Stimulated activated CD8-positive, alpha-beta memory T cell treated with anti-CD3 and anti-CD28 coated beads, Interleukin-4, amount 100 ng/mL, for 48 hours (primary cell): ENCODE data around the gene TEKT3.

ENCODE experiments used
- DNase-seq: peaks from one replicate; pipeline ENCODE4 v3.0.0-alpha.2; 2020

Gene TEKT3

DNA sequence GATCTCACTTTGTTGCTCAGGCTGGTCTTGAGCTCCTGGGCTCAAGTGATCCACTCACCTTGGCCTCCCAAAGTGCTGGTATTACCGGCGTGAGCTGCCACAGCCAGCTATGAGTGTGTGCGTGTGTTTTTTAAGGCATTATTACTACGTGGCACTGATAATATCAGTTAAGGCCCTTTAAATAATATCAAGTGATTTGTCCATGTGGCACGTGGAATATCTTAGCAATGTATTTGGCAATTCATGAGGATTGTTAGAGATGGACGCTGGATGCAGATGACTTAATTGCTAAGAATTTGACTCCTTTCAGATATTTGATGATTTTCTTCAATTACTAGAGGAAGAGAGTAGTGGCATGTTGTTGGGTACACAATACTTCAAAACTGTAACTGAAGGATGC lies 50.8 kb downstream of the TEKT3 start:
- no peak for DNase-seq

DNA sequence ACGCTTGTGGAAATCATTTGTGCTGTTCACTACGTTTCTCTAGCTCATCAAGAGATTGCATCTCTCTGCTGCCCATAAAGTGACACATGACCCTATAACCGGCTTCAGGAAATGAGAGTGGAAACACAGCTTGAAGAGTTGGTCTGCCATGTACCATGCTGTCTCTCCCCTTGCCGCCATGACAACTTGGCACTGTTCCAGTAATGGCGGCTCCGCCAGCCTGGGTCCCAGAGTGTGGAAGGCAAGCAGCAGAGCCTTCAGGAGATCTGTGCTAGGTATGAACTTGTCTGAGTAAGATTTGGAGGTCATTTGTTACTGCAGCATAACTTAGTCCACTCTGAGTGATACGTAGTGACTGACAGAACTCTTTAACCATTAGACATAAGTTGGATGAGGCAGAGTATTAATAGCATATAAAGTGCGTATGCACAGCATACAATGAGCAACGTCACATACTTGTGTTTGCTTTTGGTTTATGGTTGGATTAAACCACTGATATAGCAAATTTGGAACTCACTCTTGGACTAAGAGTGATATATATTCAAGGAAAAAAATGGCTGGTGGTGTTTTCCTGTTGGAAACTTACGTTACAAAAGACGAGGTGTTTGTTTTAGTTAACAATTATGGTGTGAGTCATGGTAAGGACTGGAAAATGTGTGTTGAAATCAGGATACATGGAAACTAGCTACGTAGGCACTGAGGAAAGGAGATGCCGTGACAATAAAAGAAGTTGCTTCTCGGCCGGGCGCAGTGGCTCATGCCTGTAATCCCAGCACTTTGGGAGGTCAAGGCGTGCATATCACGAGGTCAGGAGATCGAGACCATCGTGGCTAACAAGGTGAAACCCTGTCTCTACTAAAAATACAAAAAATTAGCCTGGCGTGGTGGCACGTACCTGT lies 51.9 kb downstream of the TEKT3 start:
- no peak for DNase-seq

DNA sequence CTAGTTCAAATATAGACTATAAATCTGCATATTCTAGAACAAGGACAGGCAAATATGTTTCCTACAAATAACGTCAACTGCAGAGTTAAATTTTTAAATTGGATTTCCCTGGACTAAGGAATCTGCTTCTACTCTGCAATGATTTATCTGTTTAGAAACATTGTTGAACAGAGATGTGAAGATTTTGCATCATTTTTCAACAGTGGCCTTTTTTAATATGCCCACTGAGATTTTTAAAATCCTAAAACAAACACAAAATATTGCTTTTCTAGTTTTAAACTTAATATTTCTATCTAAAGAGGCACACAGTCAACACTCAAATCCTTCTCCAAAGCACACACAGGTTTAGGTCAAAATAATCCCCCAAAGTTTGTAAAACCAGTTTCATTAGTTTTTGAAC lies 52.5 kb downstream of the TEKT3 start:
- DNase-seq: no peak

DNA sequence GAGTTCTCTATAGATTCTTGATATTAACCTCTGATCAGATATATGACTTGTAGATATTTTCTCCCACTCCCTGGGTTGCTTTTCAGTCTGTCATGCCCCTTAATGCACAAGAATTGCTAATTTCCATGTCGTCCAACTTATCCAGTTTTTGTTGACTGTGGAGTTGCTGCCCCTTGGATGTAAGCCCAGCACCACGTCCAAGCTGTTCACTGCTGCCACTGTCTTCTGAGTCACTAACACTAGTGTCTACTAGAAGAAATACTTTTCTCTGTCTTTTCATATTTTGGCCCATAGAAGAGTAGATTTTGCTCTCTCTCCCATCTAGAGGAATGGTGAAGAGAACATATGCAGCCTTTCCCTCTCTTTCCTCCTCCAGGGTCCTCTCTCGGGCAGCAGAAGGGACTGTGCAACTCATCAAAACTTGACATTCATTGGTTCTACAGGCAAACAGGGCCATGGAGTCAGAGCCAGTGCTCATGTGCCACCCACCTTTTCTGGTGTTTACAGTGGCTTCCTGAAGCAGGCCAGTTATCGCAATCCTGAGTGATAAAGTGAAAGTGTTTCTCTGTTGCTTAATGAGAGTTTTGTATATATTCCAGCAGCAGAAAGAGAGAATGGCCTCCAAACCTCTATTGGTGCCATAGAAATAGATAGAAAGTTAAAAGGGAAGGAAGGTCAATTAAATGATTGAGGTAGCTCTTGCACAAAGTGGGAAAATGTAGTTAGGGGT lies 53.7 kb downstream of the TEKT3 start:
- no peak for DNase-seq

DNA sequence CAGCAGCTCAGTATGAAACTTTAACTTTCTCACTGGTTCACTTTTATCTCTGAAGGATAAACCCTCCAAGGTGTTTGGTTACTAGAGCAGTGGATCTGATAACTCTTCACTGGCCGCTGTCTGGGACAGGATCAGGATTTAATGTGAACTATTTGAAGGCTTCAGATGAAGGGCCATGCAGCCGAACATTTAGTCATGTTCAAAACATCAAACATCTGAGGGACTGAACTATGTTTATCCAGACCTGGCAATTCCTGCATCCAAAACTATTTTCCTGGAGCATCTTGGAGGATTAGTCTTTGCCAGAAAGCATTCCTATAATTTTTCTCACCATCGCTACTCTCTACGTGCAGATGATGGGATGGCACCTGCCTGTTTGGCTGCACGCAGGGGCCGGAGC lies 55.9 kb downstream of the TEKT3 start:
- DNase-seq: no peak

DNA sequence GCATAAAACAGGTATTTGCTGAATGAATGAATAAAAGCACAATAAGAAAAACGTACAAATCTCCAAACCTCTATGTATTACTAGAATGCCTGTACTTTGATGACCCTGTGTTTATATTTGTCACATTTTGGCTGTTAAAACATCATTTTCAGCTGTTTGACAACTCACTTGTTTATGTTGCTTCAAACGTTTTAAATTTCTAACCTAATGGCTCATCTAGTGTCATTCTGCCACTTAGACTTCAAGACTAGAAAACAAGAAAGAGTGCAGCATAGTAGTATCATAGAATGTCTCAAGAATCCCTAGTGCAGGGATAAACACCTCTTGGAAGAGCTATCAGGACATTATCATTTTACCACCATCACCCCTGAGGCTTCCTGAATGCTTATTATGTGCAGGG lies 56.9 kb downstream of the TEKT3 start:
- DNase-seq: no peak

DNA sequence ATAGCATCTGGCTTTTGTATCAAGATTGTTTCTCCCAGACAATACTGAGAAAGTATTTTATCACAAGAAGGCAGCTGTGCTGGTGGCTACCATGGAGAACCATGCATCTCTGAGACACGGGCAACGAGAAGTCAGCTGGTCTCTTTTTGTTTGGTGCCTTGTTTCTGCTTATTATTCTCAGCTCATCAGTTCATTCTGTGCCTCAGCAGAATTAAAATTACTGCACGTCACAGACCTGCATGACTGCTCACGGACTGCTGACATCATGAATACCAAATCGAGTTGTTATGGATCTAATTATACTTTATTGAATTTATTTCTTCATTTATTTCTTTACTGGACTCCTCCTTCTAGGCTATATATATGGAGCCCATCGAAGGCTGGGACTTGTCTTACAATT lies 57.3 kb downstream of the TEKT3 start:
- DNase-seq: no peak

DNA sequence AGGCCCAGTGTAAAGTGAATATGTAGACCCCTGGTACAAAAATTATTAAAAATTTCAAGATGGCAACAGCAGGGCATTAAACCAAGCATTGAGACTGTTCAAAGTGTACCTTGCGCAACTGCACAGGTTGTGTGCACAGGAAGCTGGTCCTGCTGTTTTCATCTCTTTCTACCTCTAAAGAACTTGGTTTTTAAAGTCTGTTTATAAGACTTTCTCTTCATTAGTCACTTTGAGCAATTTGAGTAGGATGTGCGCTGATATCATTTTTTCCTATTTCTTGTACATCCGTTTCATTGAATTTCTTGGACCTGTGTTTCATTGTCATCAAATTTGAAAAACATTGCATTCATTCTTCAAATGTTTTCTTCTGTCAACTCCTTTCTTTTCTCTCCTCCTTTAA lies 59.5 kb downstream of the TEKT3 start:
- no peak for DNase-seq

DNA sequence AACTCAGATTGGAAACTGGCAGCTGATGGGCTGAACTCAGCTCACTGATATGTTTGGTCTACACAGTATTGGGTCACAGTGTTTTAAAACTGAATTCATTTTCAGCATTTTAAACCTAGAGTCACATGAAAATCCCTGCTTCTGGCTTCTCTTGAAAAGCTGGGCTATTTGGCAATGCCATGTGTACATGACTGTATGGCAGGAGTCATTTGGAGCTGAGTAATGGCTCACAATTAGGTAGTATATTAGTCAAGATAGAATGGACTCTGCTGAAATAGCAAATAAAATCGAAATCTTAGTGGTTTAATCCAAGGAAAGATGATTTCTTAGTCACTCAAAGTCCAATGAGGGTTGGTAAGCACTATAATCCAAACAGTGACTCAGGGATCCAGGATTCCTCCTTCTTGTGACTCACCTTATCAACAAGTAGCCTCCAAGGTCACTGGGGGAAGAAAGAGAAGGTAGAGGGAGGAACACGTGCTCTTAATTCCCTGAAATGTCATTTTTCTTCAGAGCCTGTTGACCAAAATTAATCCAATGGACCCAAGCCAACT lies 62.4 kb downstream of the TEKT3 start:
- no peak for DNase-seq

DNA sequence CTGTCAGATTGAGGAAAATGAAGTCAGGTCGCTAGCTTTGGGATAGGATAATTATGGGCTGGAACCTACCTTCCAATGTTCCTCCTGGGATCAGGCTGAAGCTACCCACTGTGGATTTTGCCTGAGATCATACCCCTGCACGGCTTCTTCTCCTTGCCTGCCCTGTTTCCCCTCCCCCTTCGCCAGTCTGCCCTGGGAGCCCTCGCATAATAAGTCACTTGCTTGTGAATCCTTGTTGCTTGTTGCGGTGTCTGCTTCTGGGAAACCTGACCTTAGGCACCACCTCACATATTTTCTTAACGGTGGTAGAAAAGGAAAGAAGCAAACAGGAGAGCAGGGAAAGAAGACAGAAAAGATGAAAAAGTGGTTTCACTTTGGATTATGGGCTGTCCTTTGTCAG lies 63.0 kb downstream of the TEKT3 start:
- DNase-seq: no peak

DNA sequence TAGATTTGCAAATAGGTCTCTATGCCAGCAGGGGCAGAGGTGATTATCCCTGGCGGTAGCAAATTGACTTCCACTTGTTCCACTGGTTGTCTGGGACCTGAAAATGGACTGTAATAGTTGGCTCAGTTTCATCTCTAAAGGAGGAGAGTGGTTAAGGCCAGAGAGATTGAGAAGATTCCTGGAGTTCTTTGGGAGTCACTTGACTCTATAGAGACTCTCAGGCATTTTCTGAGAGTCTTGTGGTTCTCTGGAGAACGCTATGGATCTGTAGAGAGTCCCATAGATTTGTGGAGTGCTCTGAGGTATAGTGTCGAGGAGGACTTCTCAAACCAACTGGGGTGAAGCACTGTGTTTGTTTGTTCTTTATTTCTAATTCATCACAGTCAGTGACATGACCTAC lies 67.4 kb downstream of the TEKT3 start:
- no peak for DNase-seq

DNA sequence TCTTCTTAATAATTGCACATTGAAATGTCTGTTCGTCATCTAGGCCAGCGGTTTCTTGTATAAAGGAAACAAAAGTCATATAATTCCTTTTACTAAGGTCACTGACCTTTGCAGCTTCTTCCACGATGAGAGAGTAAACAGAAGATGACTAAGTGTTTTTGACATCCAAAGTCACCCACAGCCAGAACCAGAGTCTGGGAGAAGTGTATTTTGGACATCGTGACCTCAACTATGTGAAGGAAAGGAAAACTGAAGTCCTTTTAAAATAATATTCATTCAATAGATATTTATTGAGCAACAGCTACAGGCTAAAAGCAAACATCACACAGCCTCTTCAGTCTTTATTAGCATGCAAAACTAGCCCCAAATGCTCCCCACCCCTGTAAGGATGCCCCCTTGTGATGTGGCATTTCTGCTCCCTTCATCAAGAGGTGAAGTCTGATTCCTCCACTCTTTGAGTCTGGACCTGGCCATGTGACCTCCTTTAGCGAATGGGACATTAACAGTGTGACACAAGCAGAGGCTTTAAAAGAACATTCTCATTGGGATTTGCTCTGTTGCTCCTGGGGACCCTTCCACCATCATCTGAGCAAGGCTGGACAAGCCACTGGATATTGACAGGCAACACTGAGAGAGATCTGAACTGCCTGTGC lies 68.1 kb downstream of the TEKT3 start:
- DNase-seq: no peak

DNA sequence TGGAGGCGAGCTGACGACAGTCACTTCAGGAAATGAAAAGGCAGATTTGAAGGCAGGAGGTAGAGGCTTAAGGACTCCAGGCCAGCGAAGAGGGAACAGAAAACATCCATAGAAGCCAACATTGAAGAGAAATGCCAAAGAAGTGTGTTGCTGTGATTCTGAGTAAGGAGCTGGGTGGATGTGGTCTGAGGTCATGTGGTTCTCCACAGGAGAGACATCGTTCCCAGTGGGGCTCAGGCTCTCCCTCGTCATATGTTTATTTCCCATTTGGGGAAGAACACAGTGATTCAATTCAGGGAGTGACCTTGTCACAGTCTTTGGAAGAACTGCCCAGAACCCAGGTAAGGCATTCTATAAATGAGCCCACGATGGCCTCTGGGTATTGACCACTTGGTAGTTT lies 69.7 kb downstream of the TEKT3 start:
- DNase-seq: no peak

DNA sequence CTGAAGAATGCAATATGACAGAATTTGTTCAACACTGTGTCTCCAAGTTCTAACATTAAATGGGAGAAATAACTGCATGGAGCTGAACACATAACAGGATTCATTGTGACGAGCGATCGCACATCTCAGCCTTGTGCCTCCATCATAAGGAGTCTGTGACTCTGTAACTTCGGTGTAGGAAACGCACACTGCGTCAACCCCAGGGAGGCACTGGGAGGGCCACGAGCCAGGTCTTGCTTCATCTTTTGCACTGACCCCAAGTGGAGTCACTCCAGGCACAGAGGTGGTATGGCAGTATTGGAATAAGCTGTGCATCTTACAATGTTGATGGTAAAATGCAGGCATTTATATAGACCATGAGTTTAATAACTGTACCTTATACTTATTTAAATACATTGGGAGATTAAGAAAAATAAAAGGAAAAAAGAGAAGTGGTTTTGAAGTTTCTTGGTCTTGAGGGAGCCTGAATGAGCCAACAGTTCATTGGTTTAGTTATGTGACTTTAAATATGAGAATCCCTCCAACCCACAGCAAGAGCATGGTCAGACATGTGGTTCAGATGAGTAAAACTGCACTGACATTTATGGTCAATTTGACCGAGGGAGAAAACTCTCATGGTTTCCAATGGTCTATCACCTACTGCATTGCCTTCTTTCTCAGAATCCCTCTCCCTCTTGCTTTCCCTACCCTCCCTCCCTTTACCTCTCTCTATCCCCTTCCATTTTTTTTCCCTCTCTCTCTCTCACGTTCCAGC lies 70.6 kb downstream of the TEKT3 start:
- DNase-seq: no peak

DNA sequence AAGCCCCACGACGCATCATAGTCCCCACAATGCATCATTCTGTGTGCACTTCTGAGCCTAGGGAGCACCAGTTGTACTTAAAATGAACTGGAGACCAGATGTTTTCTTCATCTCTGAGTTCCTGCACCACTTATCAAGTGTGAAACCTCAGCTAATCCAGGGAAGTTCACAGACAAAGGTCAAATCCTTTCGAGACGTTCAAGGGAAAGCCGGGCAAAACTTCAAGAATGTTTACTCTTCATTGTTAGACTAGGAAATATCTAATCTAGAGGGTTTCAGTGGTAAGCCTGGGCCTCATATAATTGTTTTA lies 71.7 kb downstream of the TEKT3 start:
- no peak for DNase-seq

DNA sequence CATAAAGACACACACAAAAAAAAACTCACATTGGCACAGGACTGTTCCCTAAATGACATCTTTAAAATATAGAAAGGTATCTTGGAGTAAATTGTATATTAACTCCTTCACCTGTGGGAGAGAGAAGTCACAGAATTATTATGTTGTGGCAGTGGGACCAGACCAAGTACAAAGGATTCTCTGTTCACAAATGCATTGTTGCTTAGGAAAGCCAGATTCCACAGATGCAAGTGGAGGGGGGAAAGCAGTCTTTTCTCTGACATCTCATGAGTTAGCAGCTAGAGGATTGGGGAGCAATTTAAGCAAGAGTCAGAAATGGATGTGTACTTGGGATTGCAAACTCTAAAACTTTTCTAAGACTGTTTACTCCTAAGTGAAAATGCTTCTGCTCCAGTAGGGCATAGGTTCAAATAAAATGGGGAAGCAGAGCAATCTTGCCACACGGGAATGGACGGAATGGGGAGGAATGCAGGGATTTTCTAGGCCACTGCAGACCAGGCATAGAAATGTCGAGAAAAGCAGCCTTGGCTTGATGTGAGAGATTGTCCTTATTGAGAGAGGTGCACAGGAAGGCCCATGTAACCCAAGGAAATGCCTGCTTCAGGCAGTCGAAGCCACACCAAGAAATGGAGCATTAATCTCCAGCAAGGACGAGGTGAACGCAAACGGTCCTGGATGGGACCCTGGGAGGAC lies 72.2 kb downstream of the TEKT3 start:
- no peak for DNase-seq

DNA sequence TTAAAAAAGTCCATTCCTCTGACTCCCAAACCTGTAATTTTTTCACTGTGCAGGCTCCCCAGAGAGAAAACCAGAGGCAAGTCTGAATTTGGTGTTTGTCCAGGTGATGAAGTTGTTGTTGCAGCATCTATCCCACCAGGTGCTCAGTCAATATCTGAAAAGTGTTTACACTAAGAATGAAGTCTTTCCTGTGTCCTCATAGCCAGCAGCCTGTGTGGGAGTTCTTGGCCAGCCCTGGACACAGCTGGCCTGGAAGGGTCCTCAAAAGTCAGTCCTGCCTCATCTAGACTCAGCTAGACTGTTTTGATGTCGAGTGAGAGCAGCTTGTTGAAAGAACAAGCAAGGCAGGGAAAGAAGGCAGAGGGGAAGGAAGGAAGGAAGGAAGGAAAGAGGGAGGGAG lies 72.9 kb downstream of the TEKT3 start:
- DNase-seq: no peak

DNA sequence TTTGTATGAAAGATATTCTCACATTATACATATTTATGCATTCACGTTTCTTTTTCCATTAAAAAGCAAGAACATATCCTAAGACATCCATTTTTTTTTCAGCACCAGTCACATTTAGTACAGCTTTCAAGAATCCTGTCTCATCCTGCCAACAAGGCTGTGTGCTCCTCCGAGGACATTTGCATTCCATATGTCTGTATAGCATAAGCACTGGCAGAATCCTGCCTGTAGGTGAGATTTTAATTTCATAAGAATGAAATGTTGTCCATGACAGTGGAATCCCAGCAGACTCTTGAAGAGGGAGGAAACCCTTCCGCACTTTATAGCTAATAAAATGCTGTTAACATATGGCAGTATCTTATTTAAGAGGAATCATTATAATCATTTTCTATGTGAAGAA lies 73.4 kb downstream of the TEKT3 start:
- DNase-seq: no peak

DNA sequence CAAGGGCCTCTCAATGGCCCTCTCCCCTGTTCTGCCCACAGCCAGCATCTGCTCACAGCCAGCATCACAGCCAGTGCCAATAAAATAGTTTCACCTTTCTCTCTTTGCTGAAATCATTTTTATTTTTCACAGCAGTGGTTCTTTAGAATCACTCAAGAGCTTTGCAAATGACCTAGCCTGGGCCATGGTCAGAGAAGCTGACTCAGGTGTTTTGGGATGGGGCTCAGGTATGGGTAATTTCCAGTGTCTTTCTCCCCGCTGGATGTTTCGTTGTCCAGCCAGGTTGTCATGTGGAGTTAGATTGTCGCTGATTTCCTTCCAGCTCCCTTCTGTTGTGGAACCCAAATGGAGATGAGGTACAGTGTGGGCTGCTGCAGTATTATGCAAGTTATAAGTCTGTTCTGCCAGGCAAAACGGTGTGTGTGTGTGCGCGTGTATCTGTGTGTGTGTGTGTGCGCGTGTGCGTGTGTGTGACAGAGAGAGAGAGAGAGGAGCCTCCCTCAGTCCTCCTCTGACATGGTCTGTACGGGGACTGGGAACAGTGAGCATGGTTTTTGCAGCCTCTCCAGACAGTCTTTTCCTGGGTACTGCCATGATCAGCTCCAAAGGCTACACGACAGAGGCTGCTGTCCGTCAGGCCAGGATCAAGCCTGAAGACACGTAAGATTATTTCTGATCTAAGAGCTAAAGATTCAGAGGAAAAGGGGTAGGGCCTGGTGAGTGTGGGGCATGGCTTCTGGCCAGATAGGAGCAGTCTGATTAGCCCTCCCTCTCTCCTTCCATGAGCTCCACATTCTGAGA lies 74.9 kb downstream of the TEKT3 start:
- DNase-seq: no peak

DNA sequence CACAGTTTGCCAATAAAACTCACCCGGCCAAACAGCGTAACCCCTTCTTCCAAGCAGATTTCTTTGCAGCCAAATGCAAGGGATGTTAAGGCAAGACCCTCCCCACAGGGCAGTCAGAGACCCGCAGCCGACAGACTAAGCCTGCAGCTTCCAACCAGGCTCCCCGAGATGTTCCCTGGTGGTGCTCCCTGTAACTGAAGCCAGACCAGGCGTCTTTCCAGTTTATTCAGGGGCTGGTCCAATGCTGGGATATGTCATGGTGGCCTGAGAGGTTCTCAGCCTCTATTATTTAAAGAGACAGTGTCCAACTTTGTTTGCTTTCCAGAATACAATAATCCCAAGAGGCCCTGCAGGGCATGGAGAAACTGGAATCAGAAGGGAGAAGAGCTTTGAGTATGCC lies 76.3 kb downstream of the TEKT3 start, which contains the start of gene PMP22:
PMP22 (minus strand) TSS at position 196 of the 400 bp plus-strand sequence. CDS start 4,599 bp downstream, outside the sequence.
- no peak for DNase-seq

DNA sequence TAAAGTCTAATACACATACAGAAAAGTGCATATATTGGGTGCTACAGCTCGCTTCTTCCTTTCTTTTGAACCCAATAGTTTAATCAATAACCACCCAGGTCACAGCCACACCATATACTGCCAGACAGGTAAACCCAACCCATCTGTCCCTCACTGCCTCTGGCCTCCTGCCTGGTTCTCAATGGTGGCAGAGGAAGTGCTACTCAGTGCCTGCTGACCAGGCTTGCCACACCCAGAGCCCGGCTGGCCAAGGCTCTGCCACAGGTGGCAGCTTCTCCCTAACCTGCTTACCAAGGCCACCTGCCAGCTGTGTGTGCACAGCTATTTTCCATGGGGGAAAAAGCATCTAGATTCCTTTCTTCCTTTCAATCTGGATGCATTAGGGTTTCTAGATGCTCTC lies 76.9 kb downstream of the TEKT3 start:
- no peak for DNase-seq
